Measurements from ENCODE around the gene SLC6A5.
A peak's percentile ranks its signal among the peaks of the same experiment; 100 is the strongest.

Gene SLC6A5

DNA sequence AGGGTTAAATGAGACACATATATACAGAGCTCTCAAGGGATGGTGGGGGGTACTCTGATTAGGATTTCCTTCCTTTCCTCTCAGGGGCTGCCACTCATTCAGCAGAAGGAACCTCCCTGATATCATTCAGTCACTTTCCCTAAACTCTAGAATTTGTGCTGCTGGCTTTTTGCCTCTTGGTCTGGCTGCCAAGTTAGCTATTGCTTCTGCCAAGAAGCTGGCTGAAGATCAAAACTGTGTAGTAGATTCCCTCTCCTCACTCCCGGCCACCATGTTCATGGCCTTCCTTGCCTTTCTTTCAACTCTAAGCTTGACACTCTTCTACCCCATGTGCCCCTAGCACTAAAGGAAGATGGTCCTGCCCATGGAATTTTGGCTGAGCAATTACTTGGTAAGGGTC, 18.7 kb downstream of the SLC6A5 start:
- H3K4me1 ChIP-seq: no peaks in the 10 kb centered on the region
- no peak for DNase-seq (ENCODE audit: low spot score in 2 of 2)
- peaks cover 7% of the 10 kb centered on the region; the same call in 1 of the 2 replicates for H3K27me3 ChIP-seq (ENCODE audit: low read depth)
- no peak overlapping the region for H3K4me3 ChIP-seq
- H3K36me3 ChIP-seq (replicated peaks): no peaks in the 10 kb centered on the region
- H3K9me3 ChIP-seq: no peaks in the 10 kb centered on the region
- in situ Hi-C loops (cut with MboI; ENCODE audit: low sequenced_read_pairs): loop anchor here (25.0 kb wide), 2 partner anchors 256 to 481 kb away; partner anchors contain the start of gene HTATIP2

DNA sequence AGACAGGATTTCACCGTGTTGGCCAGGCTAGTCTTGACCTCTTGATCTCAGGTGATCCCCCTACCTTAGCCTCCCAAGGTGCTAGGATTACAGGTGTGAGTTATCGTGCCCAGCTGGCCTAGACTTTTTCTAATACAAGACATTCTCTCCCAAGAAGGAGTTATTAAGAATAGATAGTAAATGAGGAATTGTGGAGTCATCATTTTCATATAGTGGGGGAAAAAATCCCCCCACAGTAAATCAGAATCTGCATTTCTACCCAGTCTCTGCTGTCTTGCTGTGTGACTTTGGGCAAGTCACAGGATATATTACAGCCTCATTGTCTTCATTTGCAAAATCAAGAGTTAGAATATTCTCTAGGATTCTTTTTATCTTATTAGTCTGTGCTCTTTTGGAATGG, 21.6 kb downstream of the SLC6A5 start:
- H3K9me3 ChIP-seq: no peaks in the 10 kb centered on the region
- DNase-seq (ENCODE audit: low spot score in 2 of 2): no peak
- no peaks in the 10 kb centered on the region for H3K4me1 ChIP-seq
- no peaks in the 10 kb centered on the region for H3K36me3 ChIP-seq (replicated peaks)
- H3K27me3 ChIP-seq (ENCODE audit: low read depth): no peaks in the 10 kb centered on the region
- in situ Hi-C loops (cut with MboI; ENCODE audit: low sequenced_read_pairs): loop anchor here (25.0 kb wide), 2 partner anchors 259 to 484 kb away; partner anchors contain the start of gene HTATIP2
- no peak overlapping the region for H3K4me3 ChIP-seq

DNA sequence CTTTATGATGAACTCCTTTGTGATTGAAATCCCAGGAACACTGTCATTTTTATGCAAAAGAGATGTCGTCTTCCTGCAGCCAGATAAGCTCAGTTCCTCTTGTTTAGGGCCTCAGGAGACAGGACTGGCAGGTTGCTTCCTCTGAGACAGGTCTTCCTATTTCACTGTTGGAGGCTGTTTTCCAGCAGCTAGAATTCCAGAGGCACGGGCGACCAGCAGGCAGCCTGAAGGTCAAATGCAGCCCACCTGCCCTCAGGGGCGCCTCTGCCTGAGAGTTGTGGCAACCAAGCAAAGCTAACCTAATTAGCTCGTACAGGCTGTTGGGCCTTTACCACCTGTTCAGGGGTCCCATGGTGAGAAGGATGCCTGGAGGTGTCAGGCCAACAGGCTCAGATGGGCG, 22.3 kb downstream of the SLC6A5 start:
- Histone ChIP-seq H3K4me1 (no peaks in the 10 kb centered on the region), H3K36me3 (replicated peaks) (no peaks in the 10 kb centered on the region), H3K9me3 (no peaks in the 10 kb centered on the region), H3K27me3 (ENCODE audit: low read depth) (no peaks in the 10 kb centered on the region), H3K4me3 (no peak overlapping the region)
- in situ Hi-C loops (cut with MboI; ENCODE audit: low sequenced_read_pairs): loop anchor here (25.0 kb wide), 2 partner anchors 259 to 484 kb away; partner anchors contain the start of gene HTATIP2
- no peak for DNase-seq (ENCODE audit: low spot score in 2 of 2)

DNA sequence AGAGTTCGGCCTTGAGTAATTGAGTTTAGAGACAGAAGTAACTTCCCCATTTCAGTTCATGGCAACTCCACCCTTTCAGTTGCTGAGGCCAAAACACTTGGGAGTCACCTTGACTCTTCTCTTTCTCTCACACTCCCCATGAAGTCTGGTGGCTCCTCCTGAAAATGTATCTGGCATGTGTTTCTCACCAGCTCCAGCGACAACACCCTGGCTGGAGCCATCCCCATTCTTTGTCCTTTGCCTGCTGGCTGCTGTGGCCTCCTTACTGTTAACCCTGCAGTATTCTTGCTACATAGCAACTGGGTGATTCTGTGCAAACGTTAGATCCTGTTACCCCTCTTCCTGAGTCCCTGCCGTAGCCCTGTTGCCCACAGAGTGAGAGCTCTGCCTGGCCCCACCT, 23.8 kb downstream of the SLC6A5 start:
- no peaks in the 10 kb centered on the region for H3K4me1 ChIP-seq
- H3K9me3 ChIP-seq: no peaks in the 10 kb centered on the region
- H3K27me3 ChIP-seq (ENCODE audit: low read depth): no peaks in the 10 kb centered on the region
- DNase-seq (ENCODE audit: low spot score in 2 of 2): no peak
- H3K4me3 ChIP-seq: no peak overlapping the region
- H3K36me3 ChIP-seq (replicated peaks): no peaks in the 10 kb centered on the region
- in situ Hi-C loops (cut with MboI; ENCODE audit: low sequenced_read_pairs): loop anchor here (25.0 kb wide), 2 partner anchors 261 to 486 kb away; partner anchors contain the start of gene HTATIP2

DNA sequence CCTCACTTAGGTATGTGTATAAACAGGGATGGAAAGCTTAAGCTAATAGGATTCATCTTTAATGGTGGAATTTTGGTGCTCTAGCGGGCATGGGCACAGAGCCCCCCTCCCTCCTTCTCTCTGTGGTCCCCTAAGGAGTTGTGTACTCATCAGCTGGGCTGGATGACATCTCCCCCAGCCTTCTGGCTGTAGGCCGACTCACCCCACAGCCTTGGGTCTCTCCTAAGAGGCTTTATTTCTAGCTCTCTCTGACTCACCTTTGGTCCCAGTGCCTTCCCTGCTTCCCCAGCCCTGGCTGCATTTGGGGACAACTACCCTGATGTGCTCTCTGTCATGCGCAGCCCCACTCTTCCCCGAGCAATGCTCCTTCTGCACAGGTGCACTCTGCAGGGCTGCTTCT, 26.9 kb downstream of the SLC6A5 start:
- no peak overlapping the region for H3K4me3 ChIP-seq
- no peak for DNase-seq (ENCODE audit: low spot score in 2 of 2)
- H3K36me3 ChIP-seq (replicated peaks): no peaks in the 10 kb centered on the region
- no peaks in the 10 kb centered on the region for H3K9me3 ChIP-seq
- in situ Hi-C loops (cut with MboI; ENCODE audit: low sequenced_read_pairs): loop anchor here (25.0 kb wide), 1 partner anchor 536 kb away; no protein-coding TSS in a partner anchor
- H3K4me1 ChIP-seq: no peaks in the 10 kb centered on the region
- H3K27me3 ChIP-seq (ENCODE audit: low read depth): no peaks in the 10 kb centered on the region

DNA sequence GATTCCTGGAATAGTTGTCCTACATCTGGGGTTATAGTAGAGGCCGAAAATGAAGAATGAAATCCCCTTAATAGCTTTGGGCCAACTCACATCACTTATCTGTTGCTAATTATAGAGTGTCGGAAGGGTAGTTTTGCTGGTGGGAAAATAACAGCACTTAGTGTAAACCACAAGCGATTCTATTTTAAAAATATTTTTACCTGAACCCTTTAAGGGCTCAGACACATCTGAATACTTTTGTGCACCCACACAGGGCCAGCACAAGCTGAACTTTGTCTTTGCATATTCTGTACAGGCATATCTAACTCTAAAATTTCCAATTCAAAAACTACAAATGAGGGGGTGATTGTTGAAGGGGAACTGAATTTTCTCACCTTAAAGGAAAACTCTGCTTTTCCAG, 27.6 kb downstream of the SLC6A5 start:
- H3K4me3 ChIP-seq: no peak overlapping the region
- H3K36me3 ChIP-seq (replicated peaks): no peaks in the 10 kb centered on the region
- no peak for DNase-seq (ENCODE audit: low spot score in 2 of 2)
- H3K27me3 ChIP-seq (ENCODE audit: low read depth): no peaks in the 10 kb centered on the region
- in situ Hi-C loops (cut with MboI; ENCODE audit: low sequenced_read_pairs): loop anchor here (25.0 kb wide), 1 partner anchor 535 kb away; no protein-coding TSS in a partner anchor
- H3K9me3 ChIP-seq: no peaks in the 10 kb centered on the region
- no peaks in the 10 kb centered on the region for H3K4me1 ChIP-seq

DNA sequence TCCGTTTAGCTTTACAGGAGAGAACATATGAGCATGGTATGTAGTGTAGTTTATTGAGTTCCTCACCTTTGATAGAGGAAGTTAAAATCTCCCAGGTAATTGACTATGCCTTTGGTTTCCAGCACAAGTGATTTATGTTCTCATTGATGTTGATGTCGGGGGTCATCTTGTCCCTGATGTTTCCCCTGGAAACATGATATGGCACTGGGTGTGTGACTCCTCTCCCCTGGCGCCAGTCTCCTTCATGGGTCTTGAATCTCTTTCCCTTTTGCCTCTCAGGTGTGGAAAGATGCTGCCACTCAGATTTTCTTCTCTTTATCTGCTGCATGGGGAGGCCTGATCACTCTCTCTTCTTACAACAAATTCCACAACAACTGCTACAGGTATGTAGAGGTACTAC, 28.3 kb downstream of the SLC6A5 start:
- no peaks in the 10 kb centered on the region for H3K9me3 ChIP-seq
- DNase-seq (ENCODE audit: low spot score in 2 of 2): no peak

DNA sequence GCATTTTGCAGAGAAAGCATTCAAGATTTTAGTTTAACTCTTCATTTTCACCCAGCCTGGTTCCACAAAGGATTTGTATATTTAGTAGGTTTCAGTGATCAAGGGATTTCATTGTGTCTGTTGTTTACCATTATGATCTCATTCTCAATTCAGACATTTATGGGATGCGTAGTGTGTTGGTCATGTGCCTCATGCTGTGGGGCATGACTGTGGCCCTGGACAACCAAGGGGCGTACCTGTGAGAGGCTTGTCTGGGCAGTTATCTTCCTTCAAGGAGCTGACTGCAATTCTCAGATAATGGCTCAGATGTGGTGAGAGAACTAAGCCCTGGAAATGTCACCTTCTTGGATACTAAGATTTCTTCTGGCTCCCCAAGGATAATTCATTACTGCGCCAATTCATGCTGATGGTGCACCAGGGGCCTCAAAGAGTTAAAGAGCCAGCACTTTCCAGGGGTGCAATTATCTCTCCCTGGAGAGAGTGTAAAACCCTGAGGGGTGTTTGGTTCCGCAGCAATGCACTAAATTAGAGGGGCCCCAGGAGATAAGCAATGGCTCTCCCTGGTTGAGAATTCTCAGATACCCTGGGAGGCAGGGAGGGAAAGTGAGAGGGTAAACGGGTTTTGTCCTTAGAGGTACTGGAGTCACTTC, 32.2 kb downstream of the SLC6A5 start:
- Histone ChIP-seq H3K4me1 (no peaks in the 10 kb centered on the region), H3K36me3 (replicated peaks) (no peaks in the 10 kb centered on the region), H3K9me3 (no peaks in the 10 kb centered on the region), H3K27me3 (ENCODE audit: low read depth) (no peaks in the 10 kb centered on the region; the same call in 1 of the 2 replicates), H3K4me3 (no peak overlapping the region)
- in situ Hi-C loops (cut with MboI; ENCODE audit: low sequenced_read_pairs): loop anchor here (25.0 kb wide), 1 partner anchor 531 kb away; no protein-coding TSS in a partner anchor
- DNase-seq (ENCODE audit: low spot score in 2 of 2): no peak

More for the DNA sequence above, 28.3 kb downstream of the SLC6A5 start:
- in situ Hi-C loops (cut with MboI; ENCODE audit: low sequenced_read_pairs): loop anchor here (25.0 kb wide), 1 partner anchor 535 kb away; no protein-coding TSS in a partner anchor
- no peaks in the 10 kb centered on the region for H3K27me3 ChIP-seq (ENCODE audit: low read depth)
- H3K4me3 ChIP-seq: no peak overlapping the region
- no peaks in the 10 kb centered on the region for H3K4me1 ChIP-seq
- H3K36me3 ChIP-seq (replicated peaks): no peaks in the 10 kb centered on the region

DNA sequence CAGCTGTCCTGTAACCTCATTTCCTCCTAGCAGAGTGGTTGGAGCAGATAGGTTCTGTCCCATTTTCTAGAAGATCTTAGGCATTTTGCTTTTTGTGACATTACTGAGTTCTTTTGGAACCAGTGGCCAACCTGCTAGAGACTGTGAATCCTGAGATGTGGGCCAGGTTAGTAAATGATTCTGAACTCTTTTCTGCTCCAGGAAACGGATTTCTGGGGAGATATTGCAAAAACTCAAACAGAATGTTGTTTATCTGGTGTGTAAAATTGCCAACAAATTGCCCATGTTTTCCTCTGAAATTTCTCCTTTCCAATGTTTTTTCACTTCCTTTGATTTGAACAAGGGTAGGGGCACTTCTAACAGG, 32.7 kb downstream of the SLC6A5 start:
- Histone ChIP-seq H3K9me3 (no peaks in the 10 kb centered on the region), H3K4me1 (no peaks in the 10 kb centered on the region), H3K36me3 (replicated peaks) (no peaks in the 10 kb centered on the region), H3K4me3 (no peak overlapping the region), H3K27me3 (ENCODE audit: low read depth) (no peaks in the 10 kb centered on the region; the same call in 1 of the 2 replicates)
- no peak for DNase-seq (ENCODE audit: low spot score in 2 of 2)
- in situ Hi-C loops (cut with MboI; ENCODE audit: low sequenced_read_pairs): loop anchor here (25.0 kb wide), 1 partner anchor 530 kb away; no protein-coding TSS in a partner anchor

DNA sequence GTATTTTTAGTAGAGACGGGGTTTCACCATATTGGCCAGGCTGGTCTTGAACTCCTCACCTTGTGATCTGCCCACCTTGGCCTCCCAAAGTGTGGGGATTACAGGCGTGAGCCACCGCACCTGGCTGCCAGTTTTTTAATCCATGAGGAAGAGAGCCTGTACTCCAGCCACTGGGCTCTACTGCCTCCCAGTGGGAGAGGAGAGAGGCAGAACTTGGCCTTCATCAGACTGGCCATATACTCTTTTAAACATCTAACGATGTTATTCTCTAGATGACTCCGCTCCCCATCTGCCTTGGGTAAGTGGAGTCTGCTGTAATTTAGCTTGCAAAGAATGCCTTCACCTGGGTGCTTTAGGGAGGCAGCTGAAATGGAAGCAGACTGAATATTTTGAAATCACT, 34.6 kb downstream of the SLC6A5 start:
- peak in 1 of 2 experiments; percentile 13 for DNase-seq (ENCODE audit: low spot score in 2 of 2)
- H3K4me1 ChIP-seq: no peaks in the 10 kb centered on the region
- no peaks in the 10 kb centered on the region for H3K36me3 ChIP-seq (replicated peaks)
- H3K4me3 ChIP-seq: no peak overlapping the region
- H3K27me3 ChIP-seq (ENCODE audit: low read depth): no peaks in the 10 kb centered on the region; the same call in 1 of the 2 replicates
- in situ Hi-C loops (cut with MboI; ENCODE audit: low sequenced_read_pairs): loop anchor here (25.0 kb wide), 1 partner anchor 528 kb away; no protein-coding TSS in a partner anchor
- H3K9me3 ChIP-seq: no peaks in the 10 kb centered on the region

DNA sequence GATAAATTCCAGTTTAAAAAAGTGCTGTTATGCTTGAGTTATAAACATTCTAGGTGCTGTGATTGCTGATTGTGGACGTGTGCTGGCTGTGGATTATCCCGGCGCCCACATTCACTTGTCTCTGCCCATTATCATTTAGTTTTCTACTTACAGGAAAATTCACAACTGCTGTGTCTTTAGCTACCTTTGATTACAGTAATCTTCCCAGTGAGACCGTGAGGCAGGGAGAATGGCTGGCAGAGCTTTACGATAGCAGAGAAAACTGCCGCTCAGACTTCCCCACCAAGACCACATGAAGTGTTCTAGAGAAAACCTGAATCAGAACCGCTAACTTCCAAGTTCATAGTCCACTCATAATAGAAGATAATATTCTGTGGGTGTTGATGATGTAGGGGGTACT, 35.4 kb downstream of the SLC6A5 start:
- no peak for DNase-seq (ENCODE audit: low spot score in 2 of 2)

DNA sequence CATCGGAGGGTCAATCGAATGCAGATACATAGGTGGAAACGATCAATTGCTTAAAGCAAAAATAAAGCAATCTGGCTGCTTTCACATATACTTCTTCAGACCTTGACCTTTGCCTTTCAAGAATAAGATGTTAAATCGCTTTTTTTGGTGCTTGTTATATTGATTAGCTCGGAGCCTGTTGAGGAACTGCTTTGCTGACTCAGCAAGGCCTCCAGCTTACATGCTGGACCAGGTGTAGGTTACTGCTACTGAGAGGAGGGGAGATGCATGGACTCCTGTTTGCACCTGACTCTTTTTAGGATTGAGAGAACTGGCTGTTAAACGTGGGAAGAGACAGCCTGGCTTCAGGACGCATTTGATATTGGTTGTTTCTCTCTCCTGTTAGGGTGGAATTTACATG, 38.7 kb downstream of the SLC6A5 start:
- Histone ChIP-seq H3K4me1 (no peaks in the 10 kb centered on the region), H3K27me3 (ENCODE audit: low read depth) (no peaks in the 10 kb centered on the region; the same call in 1 of the 2 replicates), H3K36me3 (replicated peaks) (no peaks in the 10 kb centered on the region), H3K4me3 (no peak overlapping the region), H3K9me3 (no peaks in the 10 kb centered on the region)
- in situ Hi-C loops (cut with MboI; ENCODE audit: low sequenced_read_pairs): loop anchor here (25.0 kb wide), 1 partner anchor 524 kb away; no protein-coding TSS in a partner anchor
- DNase-seq (ENCODE audit: low spot score in 2 of 2): no peak

More for the DNA sequence above, 35.4 kb downstream of the SLC6A5 start:
- in situ Hi-C loops (cut with MboI; ENCODE audit: low sequenced_read_pairs): loop anchor here (25.0 kb wide), 1 partner anchor 528 kb away; no protein-coding TSS in a partner anchor
- no peak overlapping the region for H3K4me3 ChIP-seq
- no peaks in the 10 kb centered on the region for H3K4me1 ChIP-seq
- H3K36me3 ChIP-seq (replicated peaks): no peaks in the 10 kb centered on the region
- H3K9me3 ChIP-seq: no peaks in the 10 kb centered on the region
- H3K27me3 ChIP-seq (ENCODE audit: low read depth): no peaks in the 10 kb centered on the region; the same call in 1 of the 2 replicates

DNA sequence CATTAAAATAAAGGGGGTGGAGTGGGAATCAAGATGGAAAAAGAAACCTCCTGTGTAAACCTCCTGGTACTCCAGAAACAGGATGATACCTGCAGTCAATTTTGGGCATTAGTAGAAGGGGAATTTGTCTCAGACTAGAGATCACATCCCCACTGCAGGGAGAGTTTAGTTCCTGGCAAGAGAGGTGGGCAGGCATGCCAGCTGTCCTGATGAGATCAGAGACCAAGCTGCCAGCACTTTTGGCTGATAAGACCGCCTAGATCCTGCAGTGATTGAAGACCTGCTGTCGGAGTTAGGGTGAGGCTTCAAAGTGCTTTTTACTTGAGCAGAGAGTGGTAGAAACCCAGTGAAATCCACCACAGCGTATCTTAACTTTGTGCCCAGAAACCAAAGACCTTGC, 40.3 kb downstream of the SLC6A5 start:
- Histone ChIP-seq H3K4me3 (no peak overlapping the region), H3K36me3 (replicated peaks) (no peaks in the 10 kb centered on the region), H3K27me3 (ENCODE audit: low read depth) (no peaks in the 10 kb centered on the region; the same call in 1 of the 2 replicates), H3K4me1 (no peaks in the 10 kb centered on the region), H3K9me3 (no peaks in the 10 kb centered on the region)
- in situ Hi-C loops (cut with MboI; ENCODE audit: low sequenced_read_pairs): loop anchor here (25.0 kb wide), 1 partner anchor 523 kb away; no protein-coding TSS in a partner anchor
- no peak for DNase-seq (ENCODE audit: low spot score in 2 of 2)

DNA sequence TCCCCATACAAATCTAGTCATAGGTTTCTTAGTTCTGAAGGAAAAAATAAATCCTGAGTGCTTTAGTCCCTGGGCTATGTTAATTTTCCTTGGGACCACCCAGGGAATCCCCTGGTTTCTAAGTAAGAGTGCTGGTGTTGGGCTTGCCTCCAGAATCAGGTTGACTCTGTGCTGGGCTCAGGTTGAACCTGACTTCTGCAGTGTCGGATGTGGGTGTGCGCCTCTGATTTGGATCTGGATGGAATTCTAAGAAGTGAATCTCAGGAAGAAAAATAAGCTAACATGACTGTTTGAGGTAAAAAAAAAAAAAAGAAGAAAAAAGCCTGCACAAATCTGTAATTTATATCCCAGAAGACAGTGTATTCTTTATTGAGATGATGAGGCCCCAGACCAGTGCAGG, 41.0 kb downstream of the SLC6A5 start:
- no peak for DNase-seq (ENCODE audit: low spot score in 2 of 2)
- no peaks in the 10 kb centered on the region for H3K4me1 ChIP-seq
- H3K9me3 ChIP-seq: no peaks in the 10 kb centered on the region
- no peaks in the 10 kb centered on the region for H3K36me3 ChIP-seq (replicated peaks)
- no peaks in the 10 kb centered on the region for H3K27me3 ChIP-seq (ENCODE audit: low read depth)
- in situ Hi-C loops (cut with MboI; ENCODE audit: low sequenced_read_pairs): loop anchor here (25.0 kb wide), 1 partner anchor 522 kb away; no protein-coding TSS in a partner anchor
- H3K4me3 ChIP-seq: no peak overlapping the region

Data from HAP-1 (cell line).